Pancreas (tissue), 10 donors: ENCODE results near the gene FOCAD. TPM values are rescaled to one million over a fixed set of nuclear protein-coding genes. Genes with fewer than 3 reads are reported as not detected.

Experiments used
- ATAC-seq, 4 donors: fragments of 200-7000 bp; cut with Tn5 transposase; one replicate each; pipeline versions ENCODE4 v1.8.0 to v1.9.1; 2020; ENCODE audit warnings: mild to moderate bottlenecking in 4 of 4, moderate library complexity in 4 of 4
- DNase-seq, 6 donors: peaks; one replicate each; pipeline ENCODE4 v3.0.0-alpha.2; 2020
- FAIRE-seq: peaks from 2 replicates; lab custom pipeline; 2012; peaks lifted over from hg19 to GRCh38; lab: Jason Lieb, UNC
- H3K27ac ChIP-seq, 4 donors: fragments of 200-600 bp; sonication (generic); 1 replicate in 3 of 4; 2 replicates in 1 of 4; pipeline versions ENCODE4 v1.5.0 to v1.8.0; 2020
- H3K27me3 ChIP-seq, 4 donors: fragments of 200-600 bp; one replicate each; pipeline ENCODE4 v1.8.0; 2021
- H3K36me3 ChIP-seq, 3 donors: fragments of 200-600 bp; sonication (generic) in 1 of 3; one replicate each; pipeline versions ENCODE4 v1.5.0 to v1.8.0; 2020 to 2021
- H3K4me1 ChIP-seq, 3 donors: fragments of 200-600 bp; one replicate each; pipeline ENCODE4 v1.8.0; 2021
- H3K4me3 ChIP-seq, 4 donors: fragments of 200-600 bp; sonication (generic) in 2 of 4; one replicate each; pipeline versions ENCODE4 v1.5.0 to v1.8.0; 2020 to 2021
- H3K9me3 ChIP-seq, 4 donors: fragments of 200-600 bp; one replicate each; pipeline ENCODE4 v1.8.0; 2021
- WGBS, 2 donors: extraction: QIAGEN DNeasy Blood & Tissue Kit; methylation state at CpG; one replicate each; pipeline ENCODE4 v1.1.7; 2013; 5-methylcytosine and 5-hydroxymethylcytosine counted together
- intact Hi-C, 3 donors: fragments of 100-400 bp; cut with DNase I; formaldehyde crosslinking; loops; one replicate each; pipeline versions ENCODE4 v1.11.1 to v1.14.2; 2022
- microRNA-seq, 2 donors: library from miRNA; unstranded; fragments of <30 nt; microRNA quantifications; one replicate each; pipeline versions ENCODE4 to v1.1.0, GENCODE V29; 2019 to 2020
- polyA plus RNA-seq, 2 donors: library from polyadenylated mRNA; stranded (reverse); fragments of 200-250 nt; gene quantifications; one replicate each; pipeline ENCODE4 v1.2.3, GENCODE V29; 2013
- total RNA-seq, 6 donors: library from RNA; stranded (reverse); fragmentation: NEBNext Ultra II Directional in 4 of 6; extraction: Animal tissue kit (Norgen Biotek cat#: 25700) in 4 of 6; gene quantifications; one replicate each; pipeline versions ENCODE4 v1.2.1 to v1.2.4, GENCODE V29; 2021 to 2023
- TF ChIP-seq, protein P1 (sequence below), 4 donors: fragments of 200-600 bp; sonication (generic) in 3 of 4; IDR thresholded peaks; one replicate each; pipeline versions ENCODE4 v1.5.0 to v1.8.0; 2021; ENCODE audit warnings: antibody characterized with exemption in 4 of 4
- donor health status: healthy with polysubstance abuse.
- donor health status: DM: no; HTN: no; CAD: no; lungs with moderate emphysema.
- donor health status: DM: no; HTN: no; CAD: no.
- donor health status: control.
- donor health status: control.
- donor health status: Bipolar disorder and iron deficiency.
- donor health status: DM: yes; HTN: yes; CAD: no.
- donor health status: DM: no; HTN: no; CAD: no.
- donor health status: DM: no; HTN: no; CAD: no.
- donor health status: DM: yes; HTN: yes; CAD: no.

Gene FOCAD
- total and polyA plus RNA-seq, 8 donors, result 5.4 to 27.7 (median 16.8) TPM

DNA sequence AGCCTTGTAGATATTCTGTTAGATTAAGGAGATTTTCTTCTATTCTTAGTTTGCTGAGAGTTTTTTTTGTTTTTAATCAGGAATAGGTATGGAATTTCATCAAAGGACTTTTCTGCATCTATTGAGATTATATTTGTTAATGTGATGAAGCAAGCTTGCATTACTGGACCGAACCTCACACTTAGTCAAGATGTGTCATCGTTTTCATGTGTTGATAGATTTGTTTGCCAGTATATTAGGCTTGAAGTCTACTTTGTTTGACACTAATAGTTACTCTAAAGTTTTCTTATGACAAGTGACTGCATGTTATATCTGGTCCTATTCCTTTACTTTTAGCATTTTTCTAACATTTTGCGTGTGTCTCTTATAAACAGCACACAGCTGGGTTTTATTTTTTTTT lies 359.8 kb downstream of the FOCAD start:
- Histone ChIP-seq H3K27me3 (no peaks in the 10 kb centered on the region), H3K4me1 (no peaks in the 10 kb centered on the region), H3K27ac (no peak overlapping the region), H3K9me3 (no peaks in the 10 kb centered on the region), H3K4me3 (no peak overlapping the region), H3K36me3 (no peaks in the 10 kb centered on the region)
- DNase-seq (no peak), ATAC-seq (no peak), FAIRE-seq (no peak)
- TF ChIP-seq, protein P1, sequence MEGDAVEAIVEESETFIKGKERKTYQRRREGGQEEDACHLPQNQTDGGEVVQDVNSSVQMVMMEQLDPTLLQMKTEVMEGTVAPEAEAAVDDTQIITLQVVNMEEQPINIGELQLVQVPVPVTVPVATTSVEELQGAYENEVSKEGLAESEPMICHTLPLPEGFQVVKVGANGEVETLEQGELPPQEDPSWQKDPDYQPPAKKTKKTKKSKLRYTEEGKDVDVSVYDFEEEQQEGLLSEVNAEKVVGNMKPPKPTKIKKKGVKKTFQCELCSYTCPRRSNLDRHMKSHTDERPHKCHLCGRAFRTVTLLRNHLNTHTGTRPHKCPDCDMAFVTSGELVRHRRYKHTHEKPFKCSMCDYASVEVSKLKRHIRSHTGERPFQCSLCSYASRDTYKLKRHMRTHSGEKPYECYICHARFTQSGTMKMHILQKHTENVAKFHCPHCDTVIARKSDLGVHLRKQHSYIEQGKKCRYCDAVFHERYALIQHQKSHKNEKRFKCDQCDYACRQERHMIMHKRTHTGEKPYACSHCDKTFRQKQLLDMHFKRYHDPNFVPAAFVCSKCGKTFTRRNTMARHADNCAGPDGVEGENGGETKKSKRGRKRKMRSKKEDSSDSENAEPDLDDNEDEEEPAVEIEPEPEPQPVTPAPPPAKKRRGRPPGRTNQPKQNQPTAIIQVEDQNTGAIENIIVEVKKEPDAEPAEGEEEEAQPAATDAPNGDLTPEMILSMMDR (IDR thresholded peaks at IDR 0.05), result no peak
- 62 to 69% methylated on average over 3 of the region's 3 CpGs for WGBS, 2 donors
- intact Hi-C loops, result no loop called here

Small RNA genes within 50 kb of the gene (microRNA-seq; reads per million reads assigned to microRNA genes)
- gene MIR491, result 12.7 to 21.8 reads per million in 2 donors

Other genes starting within 250 kb of the FOCAD start
- 10 to 100 TPM in 1 of 6 donors, 1 to 10 TPM in 5; 2.7 to 10.3 (median 4.8) TPM for gene MLLT3, start 61.8 kb upstream of the FOCAD start, total RNA-seq
- gene MLLT3, start 61.8 kb upstream of the FOCAD start, polyA plus RNA-seq, result 1 to 10 TPM; 1.8 to 4.0 TPM